Activated CD4-positive, alpha-beta memory T cell treated with anti-CD3 and anti-CD28 coated beads, Interleukin-2, amount 10 ng/mL, durations not matched to agents 7 days and 5 days (primary cell): ENCODE data around the gene B3GNT9. TPM values are rescaled to one million over a fixed set of nuclear protein-coding genes. Genes with fewer than 3 reads are reported as not detected.

Source experiments
- CTCF ChIA-PET: fragments of 350-600 bp; sonication (Branson Sonifier 250); formaldehyde crosslinking; loops from one replicate; lab custom pipeline; 2021; ENCODE audit warnings: antibody characterized with exemption, inconsistent platforms; lab: Charles Lee
- POLR2A ChIA-PET: fragments of 350-600 bp; sonication (Branson Sonifier 250); formaldehyde crosslinking; loops from one replicate; lab custom pipeline; 2021; ENCODE audit warnings: antibody characterized with exemption; lab: Charles Lee
- DNase-seq: peaks from one replicate; pipeline ENCODE4 v3.0.0-alpha.2; 2020
- H3K27ac Mint-ChIP-seq: one replicate; pipeline ENCODE4 v1.8.0; 2021; ENCODE audit warnings: mild to moderate bottlenecking, mixed read lengths
- H3K27me3 Mint-ChIP-seq: one replicate; pipeline ENCODE4 v1.8.0; 2021; ENCODE audit warnings: mixed read lengths
- H3K36me3 Mint-ChIP-seq: one replicate; pipeline ENCODE4 v1.8.0; 2021; ENCODE audit warnings: low read depth, mixed read lengths
- H3K4me1 Mint-ChIP-seq: one replicate; pipeline ENCODE4 v1.8.0; 2021; ENCODE audit warnings: mixed read lengths
- H3K4me3 Mint-ChIP-seq: one replicate; pipeline ENCODE4 v1.8.0; 2021; ENCODE audit warnings: mild to moderate bottlenecking, mixed read lengths
- H3K9me3 Mint-ChIP-seq: one replicate; pipeline ENCODE4 v1.8.0; 2021; ENCODE audit warnings: mixed read lengths
- total RNA-seq, 2 experiments: library from RNA; stranded (reverse); gene quantifications; one replicate each; pipeline ENCODE4 v1.2.3, GENCODE V29; 2021

The B3GNT9 gene
- total RNA-seq, 2 experiments from 2014 or later: 14.6 to 16.2 TPM

GRCh38 chr16:67156143-67156844 lies 5.5 kb upstream of the B3GNT9 start:
- Mint-ChIP-seq H3K27me3 (no peaks in the 10 kb centered on the region), H3K9me3 (no peaks in the 10 kb centered on the region), H3K27ac (peak overlapping the region; percentile 98), H3K4me1 (peaks cover 64% of the 10 kb centered on the region), H3K4me3 (peak overlapping the region; percentile 24), H3K36me3 (peaks cover 59% of the 10 kb centered on the region)
- no peak for DNase-seq
- POLR2A ChIA-PET: interaction anchor here (1.1 to 12.7 kb wide), 8 partner anchors 14 to 172 kb away, joined by 4 to 204 read pairs (median 7); partner anchors contain the start of gene NOL3
- CTCF ChIA-PET: interaction anchor here (0.8 to 6.1 kb wide), 17 partner anchors 8 to 203 kb away, joined by 3 to 152 read pairs (median 20); partner anchors contain the start of gene HSF4

- Mint-ChIP-seq H3K27ac (no peak overlapping the region), H3K27me3 (no peaks in the 10 kb centered on the region), H3K4me3 (peak overlapping the region; percentile 74), H3K4me1 (peaks cover 65% of the 10 kb centered on the region), H3K36me3 (peaks cover 52% of the 10 kb centered on the region), H3K9me3 (no peaks in the 10 kb centered on the region)
- ChIA-PET CTCF (interaction anchor here (0.6 to 6.1 kb wide), 60 partner anchors 8 to 281 kb away, joined by 3 to 152 read pairs (median 6); partner anchors contain the start of genes CBFB, CES3, ELMO3 and HSF4), POLR2A (interaction anchor here (0.7 to 4.5 kb wide), 22 partner anchors 9 to 275 kb away, joined by 3 to 28 read pairs (median 3); partner anchors contain the start of genes CBFB, HSF4, NOL3 and PDP2)
- peak; percentile 85 for DNase-seq
These were observed 4.7 kb upstream of the B3GNT9 start for GRCh38 chr16:67155295-67156142.

- CTCF ChIA-PET: interaction anchor here (0.6 to 6.1 kb wide), 60 partner anchors 7 to 280 kb away, joined by 3 to 152 read pairs (median 6); partner anchors contain the start of genes CBFB, CES3, ELMO3 and HSF4
- Mint-ChIP-seq H3K4me1 (peaks cover 65% of the 10 kb centered on the region), H3K27me3 (no peaks in the 10 kb centered on the region), H3K36me3 (peaks cover 49% of the 10 kb centered on the region), H3K9me3 (no peaks in the 10 kb centered on the region), H3K4me3 (peak overlapping the region; percentile 74), H3K27ac (no peak overlapping the region)
- POLR2A ChIA-PET: interaction anchor here (0.7 to 4.5 kb wide), 23 partner anchors 10 to 274 kb away, joined by 3 to 28 read pairs (median 3); partner anchors contain the start of genes CBFB, HSF4, NOL3 and PDP2
- no peak for DNase-seq
These were observed 3.9 kb upstream of the B3GNT9 start for GRCh38 chr16:67154578-67155294.

- ChIA-PET CTCF (interaction anchor here (0.6 to 6.1 kb wide), 18 partner anchors 8 to 395 kb away, joined by 3 to 152 read pairs (median 4); partner anchors contain the start of genes CES3, FBXL8, HSF4 and NAE1), POLR2A (interaction anchor here (0.8 to 2.9 kb wide), 12 partner anchors 8 to 167 kb away, joined by 3 to 25 read pairs (median 6); partner anchors contain the start of genes E2F4, FBXL8 and TRADD)
- H3K9me3 Mint-ChIP-seq: no peaks in the 10 kb centered on the region
- peak overlapping the region; percentile 71 for H3K27ac Mint-ChIP-seq
- peaks cover 45% of the 10 kb centered on the region for H3K36me3 Mint-ChIP-seq
- no peaks in the 10 kb centered on the region for H3K27me3 Mint-ChIP-seq
- DNase-seq: no peak
- peaks cover 50% of the 10 kb centered on the region for H3K4me1 Mint-ChIP-seq
- peak overlapping the region; percentile 73 for H3K4me3 Mint-ChIP-seq
These were observed 766 bp upstream of the B3GNT9 start for GRCh38 chr16:67151431-67152097.

GRCh38 chr16:67150047-67150832 lies 558 bp downstream of the B3GNT9 start:
- H3K27me3 Mint-ChIP-seq: no peaks in the 10 kb centered on the region
- peaks cover 37% of the 10 kb centered on the region for H3K4me1 Mint-ChIP-seq
- CTCF ChIA-PET: interaction anchor here (0.9 to 6.1 kb wide), 8 partner anchors 9 to 190 kb away, joined by 3 to 152 read pairs (median 6); partner anchors contain the start of genes CES3, FBXL8 and TRADD
- peak overlapping the region; percentile 73 for H3K4me3 Mint-ChIP-seq
- POLR2A ChIA-PET: interaction anchor here (0.6 to 2.9 kb wide), 15 partner anchors 7 to 234 kb away, joined by 3 to 25 read pairs (median 5); partner anchors contain the start of genes FBXL8 and TRADD
- H3K27ac Mint-ChIP-seq: peak overlapping the region; percentile 71
- H3K9me3 Mint-ChIP-seq: no peaks in the 10 kb centered on the region
- DNase-seq: peak; percentile 60
- peaks cover 40% of the 10 kb centered on the region for H3K36me3 Mint-ChIP-seq

- ChIA-PET CTCF (interaction anchor here (0.9 to 2.3 kb wide), 2 partner anchors 11 to 195 kb away, joined by 3 to 11 read pairs; partner anchors contain the start of genes FBXL8 and TRADD), POLR2A (interaction anchor here (0.7 to 1.1 kb wide), 5 partner anchors 8 to 136 kb away, joined by 3 to 4 read pairs (median 3); partner anchors contain the start of gene NOL3)
- Mint-ChIP-seq H3K4me3 (peak overlapping the region; percentile 43), H3K4me1 (peaks cover 35% of the 10 kb centered on the region), H3K36me3 (peaks cover 44% of the 10 kb centered on the region), H3K27ac (no peak overlapping the region), H3K9me3 (no peaks in the 10 kb centered on the region), H3K27me3 (no peaks in the 10 kb centered on the region)
- no peak for DNase-seq
These were observed 1.3 kb downstream of the B3GNT9 start for GRCh38 chr16:67149276-67150046.

GRCh38 chr16:67148656-67149275 lies 2.0 kb downstream of the B3GNT9 start:
- ChIA-PET POLR2A (interaction anchor here (0.7 to 1.1 kb wide), 5 partner anchors 9 to 135 kb away, joined by 3 to 4 read pairs (median 3); partner anchors contain the start of gene NOL3), CTCF (interaction anchor here (0.9 kb wide), 1 partner anchor 195 kb away, joined by 3 read pairs; no protein-coding TSS in a partner anchor)
- DNase-seq: no peak
- H3K9me3 Mint-ChIP-seq: no peaks in the 10 kb centered on the region
- no peaks in the 10 kb centered on the region for H3K27me3 Mint-ChIP-seq
- H3K4me3 Mint-ChIP-seq: peak overlapping the region; percentile 38
- peaks cover 41% of the 10 kb centered on the region for H3K36me3 Mint-ChIP-seq
- no peak overlapping the region for H3K27ac Mint-ChIP-seq
- H3K4me1 Mint-ChIP-seq: peaks cover 29% of the 10 kb centered on the region

- Mint-ChIP-seq H3K36me3 (peaks cover 41% of the 10 kb centered on the region), H3K27me3 (no peaks in the 10 kb centered on the region), H3K27ac (no peak overlapping the region), H3K4me1 (peaks cover 25% of the 10 kb centered on the region), H3K4me3 (no peak overlapping the region), H3K9me3 (no peaks in the 10 kb centered on the region)
- ChIA-PET CTCF (no interaction called here), POLR2A (no interaction called here)
- no peak for DNase-seq
These were observed 2.6 kb downstream of the B3GNT9 start for GRCh38 chr16:67148221-67148620.

- DNase-seq: no peak
- no peak overlapping the region for H3K4me3 Mint-ChIP-seq
- no peaks in the 10 kb centered on the region for H3K9me3 Mint-ChIP-seq
- CTCF ChIA-PET: interaction anchor here (1.2 kb wide), 1 partner anchor 8 kb away, joined by 3 read pairs; no protein-coding TSS in a partner anchor
- peaks cover 19% of the 10 kb centered on the region for H3K4me1 Mint-ChIP-seq
- peaks cover 37% of the 10 kb centered on the region for H3K36me3 Mint-ChIP-seq
- no peaks in the 10 kb centered on the region for H3K27me3 Mint-ChIP-seq
- POLR2A ChIA-PET: interaction anchor here (0.9 kb wide), 1 partner anchor 110 kb away, joined by 3 read pairs; no protein-coding TSS in a partner anchor
- H3K27ac Mint-ChIP-seq: peak overlapping the region; percentile 68
These were observed 3.2 kb downstream of the B3GNT9 start for GRCh38 chr16:67147437-67148140.
